Mesothelial cell of epicardium (in vitro differentiated cells): ENCODE data around the gene ZBTB7B. TPM values are rescaled to one million over a fixed set of nuclear protein-coding genes. Genes with fewer than 3 reads are reported as not detected.

Experiments used
- DNase-seq, 2 experiments: peaks; one replicate each; pipeline ENCODE4 v3.0.0; 2021; ENCODE audit warnings: low spot score in 2 of 2; ENCODE audit not compliant: unreplicated experiment in 2 of 2
- H3K27ac Mint-ChIP-seq: 2 replicates; pipeline ENCODE4 v1.8.0; 2021; ENCODE audit warnings: mixed read lengths
- H3K27me3 Mint-ChIP-seq: 2 replicates; pipeline ENCODE4 v1.8.0; 2021; ENCODE audit warnings: low read depth, mixed read lengths
- H3K36me3 Mint-ChIP-seq: 2 replicates; pipeline ENCODE4 v1.8.0; 2021; ENCODE audit warnings: mixed read lengths
- H3K4me1 Mint-ChIP-seq: 2 replicates; pipeline ENCODE4 v1.8.0; 2021; ENCODE audit warnings: mixed read lengths
- H3K4me3 Mint-ChIP-seq: 2 replicates; pipeline ENCODE4 v1.8.0; 2021; ENCODE audit warnings: mild to moderate bottlenecking, moderate library complexity, mixed read lengths
- H3K9me3 Mint-ChIP-seq: 2 replicates; pipeline ENCODE4 v1.8.0; 2021; ENCODE audit warnings: mixed read lengths
- total RNA-seq: library from RNA; stranded (reverse); gene quantifications from 3 replicates; pipeline ENCODE4 v1.2.1, GENCODE V29; 2021
- TF ChIP-seq, protein P1 (sequence below): fragments of 200-600 bp; sonication (generic); IDR thresholded peaks from one replicate; pipeline ENCODE4 v1.5.0; 2021; ENCODE audit warnings: antibody characterized with exemption; ENCODE audit not compliant: unreplicated experiment

Gene ZBTB7B
- total RNA-seq, 1 donor from 2014 or later, result 21.7 TPM

DNA sequence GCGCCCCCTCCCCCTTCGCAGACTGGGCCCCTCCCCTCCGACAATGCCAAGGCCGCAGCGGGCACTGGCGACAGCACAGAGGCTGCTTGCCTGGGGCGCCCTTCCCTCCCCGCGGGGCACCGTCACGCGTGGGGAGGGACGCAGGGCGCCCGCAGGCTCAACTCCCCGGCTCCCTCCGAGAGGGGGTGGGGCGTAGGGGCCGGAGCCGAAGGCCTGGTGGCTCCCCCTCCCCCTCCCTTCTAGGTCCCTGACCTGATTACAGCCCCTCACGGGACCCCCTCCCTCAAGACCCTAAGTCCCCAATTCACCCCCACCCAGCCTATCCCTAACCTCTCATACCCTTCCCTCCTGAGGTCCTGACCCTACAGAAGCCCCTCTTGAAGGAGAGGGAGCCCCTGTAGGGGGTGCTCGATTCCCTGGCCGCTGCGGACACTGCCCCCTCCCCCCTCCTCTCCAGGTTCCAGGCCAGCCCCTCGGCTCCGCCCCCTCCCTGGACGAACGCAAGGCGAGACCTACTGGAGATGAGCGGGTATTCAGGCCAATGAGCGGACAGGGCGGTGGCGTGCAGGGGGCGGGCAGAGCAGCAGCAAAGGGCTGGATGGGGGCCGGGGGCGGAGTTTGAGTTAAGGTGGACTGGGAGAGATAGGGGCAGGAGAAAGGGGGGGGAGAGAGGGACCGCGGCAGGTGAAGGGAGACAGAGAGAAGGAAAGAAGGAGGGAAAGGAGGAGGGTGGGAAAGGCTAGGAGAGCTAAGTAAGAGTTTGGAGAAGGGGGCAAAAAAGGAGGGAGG, 733 bp upstream of the ZBTB7B start:
- H3K27me3 Mint-ChIP-seq, result no peaks in the 10 kb centered on the region
- DNase-seq, result peak; percentile 98 to 99
- peak overlapping the region; percentile 90 for H3K4me3 Mint-ChIP-seq
- H3K36me3 Mint-ChIP-seq, result no peaks in the 10 kb centered on the region
- peaks cover 27% of the 10 kb centered on the region for H3K4me1 Mint-ChIP-seq
- no peaks in the 10 kb centered on the region for H3K9me3 Mint-ChIP-seq
- peak overlapping the region; percentile 92 for H3K27ac Mint-ChIP-seq
- TF ChIP-seq, protein P1, sequence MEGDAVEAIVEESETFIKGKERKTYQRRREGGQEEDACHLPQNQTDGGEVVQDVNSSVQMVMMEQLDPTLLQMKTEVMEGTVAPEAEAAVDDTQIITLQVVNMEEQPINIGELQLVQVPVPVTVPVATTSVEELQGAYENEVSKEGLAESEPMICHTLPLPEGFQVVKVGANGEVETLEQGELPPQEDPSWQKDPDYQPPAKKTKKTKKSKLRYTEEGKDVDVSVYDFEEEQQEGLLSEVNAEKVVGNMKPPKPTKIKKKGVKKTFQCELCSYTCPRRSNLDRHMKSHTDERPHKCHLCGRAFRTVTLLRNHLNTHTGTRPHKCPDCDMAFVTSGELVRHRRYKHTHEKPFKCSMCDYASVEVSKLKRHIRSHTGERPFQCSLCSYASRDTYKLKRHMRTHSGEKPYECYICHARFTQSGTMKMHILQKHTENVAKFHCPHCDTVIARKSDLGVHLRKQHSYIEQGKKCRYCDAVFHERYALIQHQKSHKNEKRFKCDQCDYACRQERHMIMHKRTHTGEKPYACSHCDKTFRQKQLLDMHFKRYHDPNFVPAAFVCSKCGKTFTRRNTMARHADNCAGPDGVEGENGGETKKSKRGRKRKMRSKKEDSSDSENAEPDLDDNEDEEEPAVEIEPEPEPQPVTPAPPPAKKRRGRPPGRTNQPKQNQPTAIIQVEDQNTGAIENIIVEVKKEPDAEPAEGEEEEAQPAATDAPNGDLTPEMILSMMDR, result no peak

DNA sequence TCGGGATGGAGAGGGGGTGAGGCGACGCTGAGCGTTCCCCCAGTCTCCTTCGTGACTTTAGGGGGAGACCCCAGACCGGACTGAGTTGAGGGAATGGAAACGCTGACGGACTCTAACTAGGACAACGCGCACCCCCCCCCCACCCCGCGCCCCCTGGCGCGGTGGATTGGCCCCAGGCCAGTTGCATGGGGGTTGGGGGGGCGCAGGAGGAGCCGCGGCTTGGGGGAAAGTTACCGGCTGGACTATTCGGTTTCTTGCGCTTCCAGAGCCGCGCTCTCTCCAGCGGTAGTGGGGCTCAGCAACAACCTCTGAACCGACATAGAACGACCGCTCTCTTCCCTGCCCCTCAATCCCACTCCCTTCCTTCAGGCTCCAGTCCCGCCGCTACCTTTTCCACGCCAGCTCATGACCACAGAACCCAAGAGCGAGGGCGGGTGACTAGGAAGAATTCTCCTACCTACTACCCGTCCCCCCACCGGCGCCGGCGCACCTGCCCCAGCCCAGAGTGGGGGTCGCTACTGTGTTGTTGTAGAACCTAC, 694 bp downstream of the ZBTB7B start:
- H3K27ac Mint-ChIP-seq, result peak overlapping the region; percentile 92
- H3K36me3 Mint-ChIP-seq, result no peaks in the 10 kb centered on the region
- H3K9me3 Mint-ChIP-seq, result no peaks in the 10 kb centered on the region
- H3K4me3 Mint-ChIP-seq, result peak overlapping the region; percentile 96
- DNase-seq, result peak in 1 of 2 experiments; percentile 57
- H3K27me3 Mint-ChIP-seq, result no peaks in the 10 kb centered on the region
- TF ChIP-seq, protein P1, result no peak
- H3K4me1 Mint-ChIP-seq, result peaks cover 25% of the 10 kb centered on the region

DNA sequence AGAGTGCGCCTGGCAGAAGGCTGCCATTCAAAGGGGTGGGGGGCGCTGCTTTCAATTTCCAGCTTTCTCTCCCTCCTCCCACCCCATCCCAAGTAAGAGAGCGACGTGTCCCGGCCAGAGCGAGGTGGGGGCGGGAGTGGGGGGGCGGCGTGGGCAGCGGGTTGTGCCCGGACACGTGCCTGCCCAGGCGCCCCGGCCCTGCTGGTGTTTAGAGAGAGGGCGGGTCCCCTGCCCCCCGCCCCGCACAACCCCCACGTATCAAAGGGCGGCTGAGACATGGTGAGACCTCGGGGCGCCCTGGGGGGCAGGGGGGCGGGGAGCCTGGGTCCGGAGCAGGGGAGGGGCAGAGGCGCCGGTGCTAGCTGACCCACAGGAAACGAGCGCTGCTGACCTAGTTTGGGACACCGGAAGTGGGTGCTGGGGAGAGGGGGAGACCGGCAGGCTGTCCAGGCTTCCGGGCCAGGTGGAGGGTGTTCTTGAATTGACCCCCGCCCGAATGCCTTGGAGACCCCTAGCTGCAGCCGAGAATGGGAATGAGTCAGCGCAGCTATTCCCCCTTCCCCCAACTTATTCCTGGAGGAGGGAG, 1.3 kb downstream of the ZBTB7B start:
- TF ChIP-seq, protein P1, result no peak
- no peak for DNase-seq

DNA sequence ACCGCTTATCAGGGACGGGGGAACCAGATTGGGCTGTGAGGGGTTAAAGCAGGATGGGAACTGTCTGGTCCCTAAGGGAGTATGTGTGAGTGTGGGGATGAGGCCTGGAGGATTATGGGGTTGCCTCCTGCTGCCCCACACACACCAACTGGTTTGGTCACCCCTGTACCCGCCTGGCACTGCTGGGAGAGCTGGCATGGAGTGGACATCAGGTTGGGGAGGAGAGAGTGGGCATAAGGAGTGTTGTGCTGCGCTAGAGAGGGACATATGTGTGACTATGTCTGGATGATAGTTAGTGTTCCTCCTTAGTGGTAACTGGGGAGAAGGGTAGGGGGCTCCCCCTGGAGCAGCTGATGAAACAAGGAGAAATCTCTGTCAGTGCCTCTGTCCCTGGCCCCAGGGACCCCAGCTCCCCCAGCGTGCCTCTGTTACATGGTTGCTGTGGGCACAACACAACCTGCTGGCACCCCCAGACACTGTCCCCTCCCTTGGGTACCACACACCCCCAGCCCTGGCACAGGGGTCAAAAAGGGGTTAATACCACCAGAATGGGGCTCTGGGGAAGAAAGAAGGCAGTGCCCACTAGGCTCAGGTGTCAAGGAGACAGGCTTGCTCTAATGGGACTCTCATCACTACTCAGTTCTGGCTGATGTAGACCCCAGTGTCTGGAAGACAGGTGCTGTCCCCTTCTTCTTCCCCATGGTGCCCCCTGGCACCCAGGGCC, 1.9 kb downstream of the ZBTB7B start:
- Mint-ChIP-seq H3K27me3 (no peaks in the 10 kb centered on the region), H3K27ac (peak overlapping the region; percentile 86), H3K9me3 (no peaks in the 10 kb centered on the region), H3K36me3 (no peaks in the 10 kb centered on the region), H3K4me3 (peak overlapping the region; percentile 96), H3K4me1 (peaks cover 21% of the 10 kb centered on the region)
- TF ChIP-seq, protein P1, result no peak
- no peak for DNase-seq

More for the DNA sequence above, 1.3 kb downstream of the ZBTB7B start:
- peak overlapping the region; percentile 92 for H3K27ac Mint-ChIP-seq
- H3K27me3 Mint-ChIP-seq, result no peaks in the 10 kb centered on the region
- peaks cover 24% of the 10 kb centered on the region for H3K4me1 Mint-ChIP-seq
- peak overlapping the region; percentile 96 for H3K4me3 Mint-ChIP-seq
- H3K9me3 Mint-ChIP-seq, result no peaks in the 10 kb centered on the region
- no peaks in the 10 kb centered on the region for H3K36me3 Mint-ChIP-seq

DNA sequence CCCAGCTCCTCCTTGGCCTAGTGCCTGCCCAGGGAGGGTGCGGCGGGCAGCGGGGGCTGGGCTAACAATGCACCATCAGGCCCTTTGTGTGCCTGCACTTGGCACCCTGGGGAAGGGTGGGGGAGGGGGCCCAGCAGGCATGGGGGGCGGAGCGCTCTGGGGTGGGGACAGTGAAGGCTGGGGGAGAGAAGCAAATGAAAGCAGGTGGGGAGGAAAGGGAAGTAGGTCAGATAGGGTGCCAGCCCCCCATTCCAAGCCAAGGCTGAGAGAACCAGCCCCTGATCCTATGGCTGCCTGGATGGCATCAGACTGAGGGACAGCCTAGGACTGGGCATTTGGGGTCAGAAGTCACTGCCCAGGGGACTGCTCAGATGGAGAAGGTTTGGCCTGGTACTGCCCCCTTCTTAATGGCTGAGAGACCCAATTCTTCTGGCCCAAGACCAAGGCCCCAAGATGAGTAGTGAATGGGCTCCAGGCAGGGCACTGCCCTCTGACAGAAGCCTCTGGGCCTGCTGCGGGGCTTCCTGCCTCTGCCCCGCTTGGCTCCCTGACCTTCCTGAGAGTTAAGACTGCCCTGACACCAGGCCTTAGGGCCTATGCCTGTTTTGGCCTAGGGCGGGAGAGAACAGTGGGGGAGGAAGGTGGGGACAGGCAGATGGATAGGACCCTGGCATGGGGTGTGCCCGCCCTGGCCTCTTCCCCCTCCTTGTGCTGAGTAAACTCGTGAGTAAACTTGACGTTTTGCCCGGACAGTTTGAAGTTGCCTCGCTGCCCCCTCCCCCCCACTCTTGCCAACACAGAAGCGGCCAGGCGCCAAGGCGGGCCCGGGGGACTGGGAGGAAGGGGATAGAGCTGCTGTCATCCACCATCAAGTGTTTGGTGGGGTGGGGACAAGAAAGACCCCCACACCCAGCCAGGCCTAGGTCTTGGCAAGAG, 2.7 kb downstream of the ZBTB7B start:
- DNase-seq, result no peak
- Mint-ChIP-seq H3K36me3 (no peaks in the 10 kb centered on the region), H3K27me3 (no peaks in the 10 kb centered on the region), H3K9me3 (no peaks in the 10 kb centered on the region), H3K27ac (peak overlapping the region; percentile 64), H3K4me1 (peaks cover 21% of the 10 kb centered on the region), H3K4me3 (no peak overlapping the region)
- TF ChIP-seq, protein P1, result no peak
